CD4-positive, alpha-beta T cell treated with Interleukin-15 for 4 hours (primary cell): ENCODE data around the gene CITED4.

Experiments used
- DNase-seq: peaks from one replicate; pipeline ENCODE4 v3.0.0-alpha.2; 2020; ENCODE audit warnings: low spot score

CITED4 gene

DNA sequence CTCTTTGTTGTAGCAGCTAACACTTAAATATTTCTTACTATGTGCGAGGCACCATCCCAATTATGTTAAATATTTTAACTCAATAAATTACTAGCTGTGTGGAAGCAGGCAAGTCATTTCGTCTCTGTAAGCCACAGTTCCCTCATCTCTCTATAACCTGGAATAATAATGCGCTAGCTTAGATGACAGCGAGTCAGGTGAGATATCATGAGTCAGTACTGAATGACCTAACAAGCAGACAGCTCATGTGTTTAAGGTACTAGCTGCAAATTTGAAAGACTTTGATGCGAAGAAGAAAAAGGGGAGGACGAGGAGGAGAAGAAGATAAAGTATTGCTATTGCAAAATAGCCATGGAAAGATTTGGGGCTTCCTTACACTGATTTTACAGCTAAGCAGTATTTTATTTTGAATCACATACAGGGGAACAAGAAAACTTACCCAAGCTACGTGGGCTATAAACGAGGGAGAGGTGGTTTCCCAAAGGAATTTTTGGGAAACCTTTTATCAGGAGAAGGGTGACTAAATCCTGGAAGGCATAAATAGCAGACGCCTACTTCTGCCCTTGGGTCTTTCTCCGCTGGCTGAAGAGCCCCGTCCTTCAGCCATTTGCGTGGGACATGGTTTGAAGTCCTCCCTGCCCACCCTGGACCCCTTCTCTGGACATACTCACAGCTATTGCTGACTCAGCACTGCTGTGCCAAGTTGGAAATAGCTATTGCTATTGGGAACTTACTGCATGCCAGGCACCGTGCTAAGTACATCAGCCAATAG is 8.9 kb downstream of the CITED4 start:
- no peak for DNase-seq

GRCh38 chr1:40851643-40852042 is 10.5 kb downstream of the CITED4 start:
- DNase-seq = no peak

- peak; percentile 81 for DNase-seq
These were observed 12.2 kb downstream of the CITED4 start for GRCh38 chr1:40849801-40850592.

DNA sequence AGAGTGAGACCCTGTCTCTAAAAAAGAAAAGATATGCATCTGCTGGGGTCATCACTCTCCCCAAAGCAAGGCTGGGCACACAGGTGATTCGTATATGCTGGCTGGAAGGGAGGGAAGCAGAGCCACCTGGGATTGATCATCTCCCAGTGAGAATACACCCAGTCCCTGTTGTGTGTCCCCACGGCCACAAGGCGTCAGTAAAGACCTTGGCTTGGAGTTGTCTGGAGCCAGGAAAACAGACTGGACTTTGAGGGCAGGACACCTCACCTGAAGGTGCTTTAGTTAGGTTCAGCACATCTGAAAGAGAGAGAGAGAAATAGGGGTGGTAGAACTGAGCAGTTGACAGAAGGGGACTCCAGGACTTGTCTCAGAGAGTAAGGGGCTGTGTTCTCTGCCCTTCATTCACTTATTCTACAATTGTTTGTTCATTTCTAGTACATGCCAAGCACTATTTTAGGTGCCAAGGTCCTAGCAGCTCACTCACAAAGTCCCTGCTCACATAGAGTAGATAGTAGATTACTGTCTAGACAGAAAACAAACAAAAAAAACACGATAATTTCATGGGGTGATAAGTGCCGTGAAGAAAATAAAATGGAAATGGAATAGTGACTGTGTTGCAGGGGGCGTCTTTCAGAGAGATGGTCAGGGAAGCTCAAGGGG is 13.5 kb downstream of the CITED4 start:
- DNase-seq = no peak

DNA sequence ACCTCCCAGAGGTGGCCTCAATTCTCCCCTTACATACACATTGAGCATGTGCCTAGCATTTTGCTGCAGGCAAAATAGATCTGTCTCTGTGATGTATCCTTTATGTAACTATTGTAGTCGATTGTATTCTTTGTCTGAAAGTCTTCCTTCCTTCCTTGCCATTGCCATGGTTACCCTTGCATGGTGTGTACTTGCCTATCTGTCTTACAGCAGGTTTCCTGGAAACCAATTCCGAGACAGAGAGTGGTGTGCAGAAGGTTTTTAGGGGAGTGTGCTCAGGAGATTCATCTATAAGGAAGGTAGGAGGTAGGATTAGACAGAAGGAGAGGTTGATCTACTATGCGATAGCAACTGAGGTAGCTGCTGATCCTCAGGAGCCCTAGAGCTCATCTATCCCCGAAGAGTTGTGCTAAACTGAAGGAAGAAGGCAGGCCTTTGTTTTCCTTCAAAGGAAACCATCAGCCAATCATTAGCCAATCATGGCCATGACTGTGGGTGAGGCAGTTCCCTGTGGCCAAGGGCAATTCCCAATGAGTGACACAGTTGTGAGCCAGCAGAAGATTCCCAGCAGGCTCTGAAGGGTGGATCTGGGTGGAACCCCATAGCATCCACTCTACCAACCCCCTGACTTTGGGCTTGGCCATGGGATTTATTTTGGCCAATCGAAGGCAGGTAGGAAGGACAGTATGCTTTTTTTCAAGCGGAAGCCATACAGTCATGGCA is 15.0 kb downstream of the CITED4 start:
- no peak for DNase-seq

DNA sequence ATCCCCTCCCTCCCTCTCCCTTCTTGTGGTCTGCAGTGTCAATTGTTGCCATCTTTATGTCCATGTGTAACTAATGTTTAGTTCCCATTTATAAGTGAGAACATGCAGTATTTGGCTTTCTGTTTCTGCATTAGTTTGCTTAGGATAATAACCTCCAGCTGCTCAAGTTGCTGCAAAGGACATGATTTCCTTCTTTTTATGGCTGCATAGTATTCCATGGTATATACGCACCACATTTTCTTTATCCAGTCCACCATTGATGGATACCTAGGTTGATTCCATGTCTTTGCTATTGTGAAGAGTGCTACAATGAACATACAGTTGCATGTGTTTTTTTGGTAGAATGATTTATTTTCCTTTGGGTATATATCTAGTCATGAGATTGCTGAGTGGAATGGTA is 16.3 kb downstream of the CITED4 start:
- no peak for DNase-seq

DNA sequence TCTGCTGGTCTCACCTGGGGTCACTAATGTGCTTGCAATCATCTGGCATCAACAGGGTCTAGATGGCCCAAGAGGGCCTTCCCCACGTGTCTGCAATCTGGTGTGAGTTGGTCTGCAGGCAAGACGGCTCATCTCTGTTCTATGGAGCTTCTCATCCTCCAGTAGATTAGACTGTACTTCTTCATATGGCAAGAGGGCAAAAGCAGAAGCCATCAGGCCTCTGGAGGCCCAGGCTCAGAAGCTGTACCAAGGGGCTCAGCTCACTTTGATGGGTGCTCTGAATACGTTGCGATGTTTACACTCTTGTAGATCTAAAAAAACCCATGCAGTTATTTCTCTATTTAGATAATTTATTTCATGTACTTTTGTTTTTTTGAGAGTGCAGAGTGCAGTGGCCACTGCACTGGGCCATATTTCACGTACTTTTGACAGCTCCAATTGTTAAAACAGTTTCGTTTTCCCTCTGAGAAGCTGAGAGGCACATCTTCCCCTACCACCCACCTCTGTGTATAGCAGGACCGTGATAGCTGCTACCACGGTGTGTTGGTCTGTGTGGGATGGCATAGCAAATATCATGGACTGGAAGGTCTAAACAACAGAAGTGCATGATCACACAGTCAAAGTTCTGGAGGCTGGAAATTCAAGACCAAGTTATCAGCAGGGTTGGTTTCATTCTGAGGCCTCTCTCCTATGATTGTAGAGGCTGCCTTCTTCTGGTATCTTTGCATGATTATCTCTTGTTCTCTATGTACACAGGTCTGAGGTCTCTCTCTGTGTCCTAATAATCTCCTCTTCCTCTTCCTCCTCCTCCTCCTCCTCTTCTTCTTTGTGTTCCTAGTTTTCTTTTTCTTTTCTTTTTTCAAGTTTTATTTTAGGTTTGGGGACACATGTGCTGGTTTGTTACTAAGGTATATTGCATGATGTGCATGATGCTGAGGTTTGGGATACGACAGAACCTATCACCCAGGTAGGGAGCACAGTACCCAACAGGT is 17.0 kb downstream of the CITED4 start:
- DNase-seq = no peak

DNA sequence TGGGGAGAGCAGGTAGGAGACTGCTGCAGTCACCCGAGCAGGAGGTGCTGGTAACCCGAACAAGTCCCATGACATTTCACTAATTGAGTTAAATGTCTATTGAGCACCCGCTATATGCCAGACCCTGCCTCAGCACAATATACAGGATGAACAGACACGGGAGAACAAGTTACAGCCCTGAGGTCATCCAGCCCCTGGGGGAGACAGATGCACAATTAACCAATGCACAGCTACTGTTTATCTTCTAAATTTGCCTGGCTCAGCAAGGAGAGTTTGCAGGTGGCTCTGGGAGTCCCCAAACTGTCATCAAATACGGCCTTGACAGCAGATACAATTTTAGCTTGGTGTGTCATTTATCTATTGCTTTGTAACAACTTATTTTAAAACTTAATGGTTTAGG is 18.1 kb downstream of the CITED4 start:
- no peak for DNase-seq

GRCh38 chr1:40842691-40843090 is 19.5 kb downstream of the CITED4 start:
- no peak for DNase-seq

GRCh38 chr1:40842207-40842606 is 20.0 kb downstream of the CITED4 start:
- DNase-seq = no peak

DNA sequence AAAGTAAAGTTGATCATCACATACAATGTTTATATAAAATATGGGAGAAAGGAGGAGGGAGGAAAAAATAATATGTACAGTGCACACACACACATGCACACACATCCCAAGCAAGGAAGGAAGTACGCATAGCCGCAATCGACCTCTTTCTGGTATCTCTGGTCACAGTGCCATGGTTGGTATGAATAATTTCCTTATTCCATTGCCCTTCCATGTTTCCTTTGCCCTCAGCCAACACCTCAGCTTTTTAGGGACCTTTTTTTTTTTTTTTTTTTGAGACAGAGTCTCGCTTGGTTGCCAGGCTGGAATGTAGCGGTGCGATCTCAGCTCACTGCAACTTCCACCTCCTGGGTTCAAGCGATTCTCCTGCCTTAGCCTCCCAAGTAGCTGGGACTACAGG is 20.6 kb downstream of the CITED4 start:
- DNase-seq = no peak

DNA sequence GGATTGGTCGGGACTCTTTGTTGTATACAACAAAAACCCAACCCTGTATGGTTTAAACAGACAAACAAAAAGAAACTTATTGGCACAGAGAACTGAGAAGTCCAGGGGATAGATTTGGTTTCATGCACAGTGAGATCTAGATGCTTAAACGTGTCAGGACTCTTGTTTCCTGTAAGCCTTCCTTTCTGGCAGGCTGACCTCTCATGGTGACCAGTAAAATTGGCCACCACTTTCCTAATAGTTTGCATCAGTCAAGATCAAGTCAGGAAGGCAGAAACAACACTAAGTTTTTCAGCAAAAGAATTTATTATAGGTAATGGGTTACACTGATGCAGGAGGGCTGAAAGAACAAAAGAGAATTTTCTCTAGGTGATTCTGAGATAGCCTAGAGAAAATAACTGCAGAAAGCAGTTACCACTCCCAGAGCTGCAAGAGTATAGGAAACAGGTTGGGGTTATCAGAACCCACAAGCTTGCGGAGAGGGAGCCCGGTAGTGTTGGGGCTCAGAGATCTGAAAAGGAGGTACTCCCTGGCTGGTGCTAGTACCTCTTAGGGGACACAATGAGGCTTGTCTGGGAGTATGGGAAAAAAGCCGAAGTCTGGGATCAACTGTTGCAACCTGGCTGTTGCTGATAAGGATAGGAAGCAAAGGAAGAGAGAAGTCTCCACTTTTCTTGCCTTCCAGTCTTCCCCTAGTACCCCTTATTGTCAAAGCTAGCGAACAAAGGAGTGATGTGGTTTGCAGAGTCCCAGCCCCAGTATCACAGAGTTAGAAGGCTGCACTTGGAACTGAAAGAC is 21.4 kb downstream of the CITED4 start:
- DNase-seq = no peak

GRCh38 chr1:40839943-40840335 is 22.2 kb downstream of the CITED4 start:
- DNase-seq = no peak

DNA sequence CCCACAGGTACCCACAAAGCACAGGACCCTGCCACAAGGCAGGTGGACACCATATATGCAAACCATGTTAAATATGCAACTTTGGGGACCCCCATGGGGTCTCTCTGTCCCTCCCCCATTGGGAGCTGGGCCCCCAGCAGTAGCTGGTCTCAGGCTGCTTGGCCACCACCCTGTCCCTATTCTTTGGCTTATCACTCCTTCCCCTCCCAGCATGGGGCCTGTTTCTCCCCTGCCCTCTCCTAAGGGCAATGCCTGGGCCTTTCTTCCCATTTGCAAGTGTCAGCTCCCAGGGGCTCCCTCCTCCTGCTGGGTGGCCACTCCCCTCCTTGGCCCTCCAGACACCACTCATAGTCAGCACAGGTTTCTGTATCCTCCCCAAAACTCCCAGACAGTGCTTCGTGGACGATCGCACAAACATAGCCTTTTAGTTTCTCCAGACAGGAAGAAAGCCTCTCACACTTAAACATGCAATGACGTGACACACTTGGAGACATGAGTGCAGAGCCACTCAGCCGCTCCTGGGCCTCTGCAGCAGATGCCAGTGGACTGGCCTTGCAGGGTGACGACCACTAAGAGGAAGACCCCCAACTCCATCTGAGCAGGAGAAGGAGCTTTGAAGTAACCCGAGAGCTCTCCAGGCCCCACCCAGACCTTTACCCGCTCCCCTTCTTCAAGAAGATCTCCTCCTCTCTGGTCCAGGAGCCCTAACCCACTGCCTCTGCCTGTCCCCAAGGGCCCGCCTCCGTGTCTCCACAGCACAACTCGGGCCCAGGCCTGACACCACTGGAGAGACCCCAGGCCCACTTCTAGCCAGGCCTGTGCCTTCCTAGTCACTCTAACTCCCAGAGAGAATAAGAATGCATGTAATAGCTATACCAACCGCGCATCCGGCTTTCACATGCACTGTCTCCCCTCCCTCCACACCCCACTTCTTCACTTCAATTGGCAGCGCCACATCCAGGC is 22.9 kb downstream of the CITED4 start:
- DNase-seq = no peak

DNA sequence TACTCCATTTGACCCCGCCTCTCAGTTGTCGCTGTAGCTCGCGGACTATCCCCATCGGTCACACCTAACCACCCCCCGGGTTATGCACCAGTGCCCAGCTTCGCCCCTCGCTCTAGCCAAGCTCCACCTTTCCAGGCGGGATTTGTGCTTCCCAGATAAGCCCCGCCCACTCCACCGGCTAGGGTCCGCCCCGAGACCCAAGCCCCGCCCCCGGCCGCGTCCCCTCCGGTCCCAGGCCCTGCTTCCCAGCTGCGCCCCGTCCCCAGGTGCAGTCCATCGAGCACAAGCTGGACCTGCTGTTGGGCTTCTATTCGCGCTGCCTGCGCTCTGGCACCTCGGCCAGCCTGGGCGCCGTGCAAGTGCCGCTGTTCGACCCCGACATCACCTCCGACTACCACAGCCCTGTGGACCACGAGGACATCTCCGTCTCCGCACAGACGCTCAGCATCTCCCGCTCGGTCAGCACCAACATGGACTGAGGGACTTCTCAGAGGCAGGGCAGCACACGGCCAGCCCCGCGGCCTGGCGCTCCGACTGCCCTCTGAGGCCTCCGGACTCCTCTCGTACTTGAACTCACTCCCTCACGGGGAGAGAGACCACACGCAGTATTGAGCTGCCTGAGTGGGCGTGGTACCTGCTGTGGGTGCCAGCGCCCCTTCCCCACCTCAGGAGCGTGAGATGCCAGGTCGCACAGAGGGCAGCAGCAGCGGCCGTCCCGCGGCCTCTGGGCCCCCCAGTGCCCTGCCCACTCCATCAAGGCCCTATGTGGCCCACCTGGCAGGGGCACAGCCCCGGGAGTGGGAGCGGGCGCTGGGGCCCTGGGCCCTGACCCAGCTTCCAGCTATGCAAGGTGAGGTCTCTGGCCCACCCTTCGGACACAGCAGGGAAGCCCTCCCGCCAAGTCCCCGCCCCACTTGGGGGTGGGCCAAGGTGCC is 23.9 kb downstream of the CITED4 start:
- no peak for DNase-seq

- no peak for DNase-seq
These were observed 24.6 kb downstream of the CITED4 start for GRCh38 chr1:40837601-40838000.

DNA sequence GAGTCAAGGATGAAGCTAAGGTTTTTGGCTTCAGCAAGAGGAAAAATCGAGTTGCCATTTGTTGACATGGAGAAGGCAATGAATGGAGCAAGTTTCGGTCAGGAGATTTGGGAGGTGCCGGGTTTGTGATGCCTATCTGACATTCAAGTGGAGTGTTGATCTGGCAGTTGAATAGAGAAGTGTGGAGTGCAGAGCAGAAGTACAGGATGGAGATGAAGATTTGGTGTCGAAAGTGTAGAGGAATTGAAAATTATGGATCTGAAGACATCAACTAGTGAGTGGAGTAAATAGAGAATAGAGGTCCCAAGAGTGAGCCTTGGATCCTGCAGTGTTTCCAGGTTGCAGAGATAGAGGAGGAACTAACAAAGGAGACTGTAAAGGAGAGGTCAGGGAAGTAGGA is 25.9 kb downstream of the CITED4 start:
- no peak for DNase-seq

DNA sequence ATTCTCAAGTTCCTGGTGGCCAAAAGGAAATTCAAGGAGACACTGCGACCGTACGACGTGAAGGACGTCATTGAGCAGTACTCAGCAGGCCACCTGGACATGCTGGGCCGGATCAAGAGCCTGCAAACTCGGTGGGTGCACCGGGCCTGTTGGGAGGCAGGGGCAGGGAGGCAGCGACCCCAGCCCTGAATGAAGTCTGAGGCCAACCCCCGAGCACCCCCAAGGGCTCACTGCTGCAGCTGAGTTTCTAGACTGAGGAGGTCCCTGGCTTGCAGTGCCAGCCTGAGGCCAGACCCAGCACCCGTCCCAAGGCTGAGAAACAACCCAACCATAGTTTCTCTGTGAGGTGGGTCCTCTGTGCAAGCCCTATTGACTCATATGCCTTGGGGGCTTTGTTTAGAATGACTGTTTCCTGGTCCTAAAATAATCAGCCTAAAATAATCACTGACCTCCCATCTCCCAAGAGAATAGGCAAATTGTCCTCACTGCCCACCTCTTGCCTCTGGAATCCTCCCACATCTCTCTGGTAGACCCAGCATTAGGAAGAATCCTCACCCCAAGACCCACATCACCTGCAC is 27.1 kb downstream of the CITED4 start:
- DNase-seq = no peak
